GM18502 (cell line): ENCODE measurements around the gene MARCO.
"Not testable (repeated sequence)": the region's sequence is repeated elsewhere in the genome, so short reads cannot be mapped to it uniquely, and the experiment has no call there.

Experiments used
- ATAC-seq: cut with Tn5 transposase; IDR thresholded peaks from one replicate; pipeline ENCODE4 v1.9.1; 2021; ENCODE audit warnings: mild to moderate bottlenecking; ENCODE audit not compliant: unreplicated experiment, poor library complexity

The MARCO gene

DNA sequence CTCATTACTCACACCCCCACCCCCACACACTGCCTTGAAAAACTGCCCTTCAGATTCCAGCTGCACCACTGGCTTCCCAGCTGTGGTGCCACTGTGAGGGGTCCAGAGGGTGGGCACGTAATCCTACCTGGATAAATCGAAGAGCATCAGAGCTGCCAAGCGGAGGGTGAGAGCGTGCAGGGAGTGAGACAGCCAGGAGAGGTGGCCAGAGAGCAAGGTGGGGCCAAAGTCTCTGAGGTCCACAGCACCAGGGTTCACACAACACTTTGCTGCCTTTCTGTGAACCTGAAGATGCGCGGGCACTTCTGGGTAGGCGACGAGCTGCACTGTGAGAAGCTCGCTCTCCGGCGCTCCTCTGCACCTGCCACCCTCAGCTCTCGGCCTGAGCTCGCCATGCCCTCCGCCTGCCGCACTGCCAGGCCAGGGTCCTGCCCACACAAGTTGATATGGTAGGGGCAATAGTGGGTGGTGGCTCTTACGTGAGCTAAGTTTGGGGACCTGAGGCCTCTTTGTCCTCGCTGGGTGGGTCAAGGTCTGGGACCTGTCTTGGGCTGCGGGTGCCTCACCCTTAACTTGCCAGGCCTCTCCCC, 83.9 kb downstream of the MARCO start:
- no peak for ATAC-seq

DNA sequence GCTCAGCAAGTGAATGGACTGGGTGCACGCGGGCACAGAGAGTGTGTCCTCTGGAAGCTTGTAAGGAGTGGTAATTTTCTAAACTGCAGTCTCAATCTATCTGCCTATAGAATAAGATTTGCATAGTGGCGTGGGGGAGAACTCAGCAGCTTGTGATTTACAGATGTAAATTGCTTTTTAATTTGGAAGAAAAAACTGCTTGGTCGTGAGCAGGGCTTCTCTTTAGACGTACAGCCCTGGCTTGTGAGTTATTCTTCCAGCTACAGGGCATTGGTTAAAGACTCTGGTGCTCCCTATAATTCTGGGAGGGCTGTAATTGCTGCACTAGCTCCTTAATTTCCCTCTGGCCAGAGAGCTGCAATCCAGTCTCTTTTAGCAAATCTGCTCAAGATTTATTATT, 84.9 kb downstream of the MARCO start:
- ATAC-seq: no peak

DNA sequence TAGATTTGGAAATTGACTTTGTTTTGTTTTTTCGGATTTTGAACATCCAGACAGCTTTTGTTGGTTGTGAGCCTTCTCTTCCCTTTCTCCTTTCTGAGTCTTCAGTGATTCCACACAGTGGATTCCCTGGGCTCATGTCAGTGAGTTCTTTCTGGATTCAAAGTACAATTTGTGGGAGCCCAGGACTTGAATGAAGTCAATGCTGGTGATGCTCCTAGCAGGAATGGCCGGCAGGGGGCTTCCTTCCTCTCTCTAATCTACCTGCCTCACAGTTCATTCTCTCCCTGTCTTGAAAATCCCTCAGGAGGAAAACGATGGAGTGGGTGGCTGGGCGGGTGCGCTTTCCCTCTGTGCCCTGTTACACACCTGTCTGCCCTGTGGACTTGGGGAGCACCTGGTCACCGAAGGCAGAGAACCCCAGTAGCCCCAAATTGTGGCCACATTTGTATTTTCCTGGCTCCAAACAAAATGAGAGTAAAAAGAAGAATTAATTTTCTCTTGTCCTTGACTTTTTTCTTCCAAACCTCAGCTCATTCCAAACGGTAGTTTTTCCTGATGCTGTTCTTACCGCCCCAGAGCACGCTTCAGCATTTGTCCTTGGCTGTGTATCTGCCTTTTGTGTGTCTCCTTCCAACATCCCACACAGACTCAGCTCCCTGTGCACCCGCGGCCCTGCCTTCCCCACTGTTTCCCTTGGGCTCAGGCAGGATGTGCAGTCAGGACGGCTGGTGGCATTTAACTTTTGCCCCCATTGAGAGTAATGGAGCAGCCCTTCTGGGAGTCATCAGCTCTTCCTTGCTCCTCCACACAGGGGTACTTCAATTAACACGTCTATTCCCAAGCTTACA, 86.6 kb downstream of the MARCO start:
- ATAC-seq: no peak

DNA sequence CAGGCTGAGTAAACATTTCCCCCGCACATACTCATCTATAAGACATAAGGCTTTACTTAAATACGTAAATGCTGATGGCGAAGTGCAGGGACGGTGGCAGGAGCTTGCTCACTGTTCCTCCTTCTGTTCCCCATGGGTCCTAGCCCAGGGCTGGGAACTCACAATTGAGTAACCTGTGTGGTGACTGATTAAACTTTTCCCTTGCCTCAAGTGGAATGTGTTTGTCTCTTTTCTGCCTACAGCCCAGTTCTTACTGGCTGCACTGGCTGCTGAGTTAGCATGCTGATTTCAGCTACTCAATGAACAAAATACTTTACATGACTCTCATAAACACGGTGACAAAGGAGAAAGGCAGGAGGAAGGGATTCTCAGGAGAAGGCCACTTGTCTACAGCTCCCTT, 87.3 kb downstream of the MARCO start:
- no peak for ATAC-seq

DNA sequence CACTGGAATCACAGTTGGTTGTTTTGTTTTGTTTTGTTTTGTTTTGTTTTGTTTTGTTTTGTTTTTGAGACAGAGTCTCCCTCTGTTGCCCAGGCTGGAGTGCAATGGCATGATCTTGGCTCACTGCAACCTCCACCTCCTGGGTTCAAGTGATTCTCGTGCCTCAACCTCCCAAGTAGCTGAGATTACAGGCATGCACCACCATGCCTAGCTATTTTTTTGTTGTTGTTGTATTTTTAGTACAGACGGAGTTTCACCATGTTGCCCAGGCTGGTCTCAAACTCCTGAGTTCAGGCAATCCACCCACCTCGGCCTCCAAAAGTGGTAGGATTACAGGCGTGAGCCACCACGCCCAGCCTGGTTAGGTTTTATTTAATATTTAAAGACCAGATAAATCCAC, 95.9 kb downstream of the MARCO start:
- ATAC-seq: not testable (repeated sequence)

DNA sequence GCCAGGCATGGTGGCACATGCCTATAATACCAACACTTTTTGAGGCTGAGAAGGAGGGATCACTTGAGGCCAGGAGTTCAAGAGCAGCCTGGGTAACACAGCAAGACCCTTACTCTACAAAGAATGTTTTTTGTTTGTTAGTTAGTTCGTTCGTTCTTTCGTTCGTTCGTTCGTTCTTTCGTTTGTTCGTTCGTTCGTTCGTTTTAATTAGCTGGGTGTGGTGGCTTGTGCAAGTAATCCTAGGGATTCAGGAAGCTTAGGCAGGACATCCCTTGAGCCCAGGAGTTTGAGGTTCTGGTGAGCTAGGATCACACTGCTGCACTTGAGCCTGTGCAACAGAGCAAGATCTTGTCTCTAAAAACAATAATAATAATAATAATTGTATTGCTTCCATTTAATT, 98.7 kb downstream of the MARCO start:
- no peak for ATAC-seq
